GM10266 (cell line): Measurements from ENCODE around the gene CALHM5.

Experiments used
- DNase-seq: peaks from one replicate; pipeline ENCODE4 v3.0.0; 2012; ENCODE audit errors: extremely low spot score
- TF ChIP-seq, protein P1 (sequence below): IDR thresholded peaks from 2 replicates; pipeline ENCODE4 v1.5.1; 2012; ENCODE audit warnings: mild to moderate bottlenecking, low read depth; ENCODE audit not compliant: control insufficient read depth, insufficient read depth; ENCODE audit errors: missing control alignments

The CALHM5 gene

DNA sequence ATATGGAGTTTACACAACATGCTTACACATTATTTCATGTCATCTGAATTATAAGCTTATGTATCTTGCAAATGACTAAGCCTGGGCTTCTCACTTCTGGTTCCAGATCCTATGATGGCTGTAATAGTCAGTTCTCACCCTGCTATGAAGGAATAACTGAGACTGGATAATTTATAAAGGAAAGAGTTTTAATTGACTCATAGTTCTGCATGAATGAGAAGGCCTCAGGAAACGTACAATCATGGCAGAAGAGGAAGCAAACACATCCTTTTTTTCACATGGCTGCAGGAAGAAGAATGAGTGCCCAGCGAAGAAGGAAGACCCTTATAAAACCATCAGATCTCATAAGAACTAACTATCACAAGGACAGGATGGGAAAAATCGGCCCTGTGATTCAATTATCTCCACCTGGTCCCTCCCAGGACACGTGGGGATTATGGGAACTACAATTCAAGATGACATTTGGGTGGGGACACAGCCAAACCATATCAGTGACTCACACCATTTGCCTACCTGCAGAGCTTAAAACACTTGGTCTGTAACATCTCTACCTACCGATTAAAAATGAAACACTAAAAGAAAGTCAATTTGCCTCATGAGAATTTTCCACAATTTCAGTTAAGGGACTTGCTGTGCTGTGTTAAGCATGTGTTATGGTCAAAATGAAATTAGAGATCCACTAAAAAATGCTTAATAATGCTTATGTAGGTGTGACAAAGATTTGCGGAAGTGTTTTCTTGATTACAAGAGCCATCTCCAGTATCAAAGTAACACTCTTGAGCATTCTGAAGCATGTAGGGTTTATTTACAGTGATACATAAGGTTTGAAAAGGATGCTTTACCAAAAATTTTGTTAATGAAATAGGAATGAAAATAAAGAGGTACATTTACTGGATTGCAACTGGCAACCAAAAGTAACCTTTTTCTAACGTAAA lies 57.6 kb downstream of the CALHM5 start:
- DNase-seq: no peak
- TF ChIP-seq, protein P1, sequence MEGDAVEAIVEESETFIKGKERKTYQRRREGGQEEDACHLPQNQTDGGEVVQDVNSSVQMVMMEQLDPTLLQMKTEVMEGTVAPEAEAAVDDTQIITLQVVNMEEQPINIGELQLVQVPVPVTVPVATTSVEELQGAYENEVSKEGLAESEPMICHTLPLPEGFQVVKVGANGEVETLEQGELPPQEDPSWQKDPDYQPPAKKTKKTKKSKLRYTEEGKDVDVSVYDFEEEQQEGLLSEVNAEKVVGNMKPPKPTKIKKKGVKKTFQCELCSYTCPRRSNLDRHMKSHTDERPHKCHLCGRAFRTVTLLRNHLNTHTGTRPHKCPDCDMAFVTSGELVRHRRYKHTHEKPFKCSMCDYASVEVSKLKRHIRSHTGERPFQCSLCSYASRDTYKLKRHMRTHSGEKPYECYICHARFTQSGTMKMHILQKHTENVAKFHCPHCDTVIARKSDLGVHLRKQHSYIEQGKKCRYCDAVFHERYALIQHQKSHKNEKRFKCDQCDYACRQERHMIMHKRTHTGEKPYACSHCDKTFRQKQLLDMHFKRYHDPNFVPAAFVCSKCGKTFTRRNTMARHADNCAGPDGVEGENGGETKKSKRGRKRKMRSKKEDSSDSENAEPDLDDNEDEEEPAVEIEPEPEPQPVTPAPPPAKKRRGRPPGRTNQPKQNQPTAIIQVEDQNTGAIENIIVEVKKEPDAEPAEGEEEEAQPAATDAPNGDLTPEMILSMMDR: no peak

DNA sequence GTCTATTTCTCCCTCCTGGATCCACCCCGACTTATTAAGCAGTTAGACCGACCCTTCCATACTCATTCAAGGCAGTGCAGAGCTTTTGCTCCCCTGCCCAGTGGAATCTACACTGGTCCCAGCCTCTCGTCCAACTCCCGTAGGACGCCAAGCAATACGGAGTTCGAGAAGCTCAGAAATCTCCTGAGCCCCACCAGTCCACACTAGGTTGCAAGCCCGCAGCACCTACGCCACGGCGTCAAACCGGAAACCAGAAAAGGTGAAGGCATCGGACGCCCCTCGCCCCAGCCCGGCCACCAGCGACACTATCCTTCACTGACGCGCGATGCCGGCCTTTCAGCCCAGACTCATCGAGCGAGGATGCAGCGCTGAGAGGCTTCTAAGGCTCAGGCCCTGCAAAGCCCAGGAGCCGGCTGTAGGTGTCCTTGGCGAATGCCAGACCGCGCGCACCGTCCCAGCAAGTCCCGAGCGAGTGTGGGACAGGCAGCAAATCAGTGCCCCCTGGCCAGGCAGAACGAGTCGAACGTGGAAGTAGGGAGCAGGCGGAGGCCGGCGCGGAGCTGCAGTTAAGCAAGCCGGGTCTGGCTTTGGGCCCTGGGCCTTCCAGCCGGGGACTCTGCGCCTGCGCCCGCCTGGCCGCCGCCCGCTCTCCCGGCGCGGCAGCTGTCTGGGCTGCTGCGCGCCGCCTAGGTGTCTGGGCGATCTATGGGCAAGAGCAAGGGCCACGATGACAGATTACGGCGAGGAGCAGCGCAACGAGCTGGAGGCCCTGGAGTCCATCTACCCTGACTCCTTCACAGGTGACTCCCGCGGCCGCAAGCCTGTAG lies 59.6 kb downstream of the CALHM5 start, which contains the start of gene RWDD1:
TSS of gene RWDD1 (plus strand) at position 649 of the 827 bp plus-strand sequence. CDS start at position 728, 79 bp downstream.
- DNase-seq: peak; percentile 95
- TF ChIP-seq, protein P1: peak; percentile 18

DNA sequence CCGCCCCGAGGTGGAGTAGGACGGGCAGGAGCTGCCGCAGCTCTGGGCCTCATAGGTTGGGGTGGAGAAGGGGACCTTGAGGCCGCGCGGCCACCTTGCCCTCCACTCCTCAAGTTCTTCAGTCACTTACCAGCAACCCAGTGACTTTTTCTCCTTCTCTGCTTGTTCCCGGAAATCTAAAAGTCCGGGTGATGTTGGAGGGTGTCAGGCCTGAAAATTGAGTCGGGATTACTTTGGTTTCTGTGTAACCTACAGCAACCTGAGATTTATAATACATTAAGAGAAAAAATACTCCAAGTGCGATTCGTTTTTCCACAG lies 60.2 kb downstream of the CALHM5 start:
- TF ChIP-seq, protein P1: no peak
- DNase-seq: no peak

DNA sequence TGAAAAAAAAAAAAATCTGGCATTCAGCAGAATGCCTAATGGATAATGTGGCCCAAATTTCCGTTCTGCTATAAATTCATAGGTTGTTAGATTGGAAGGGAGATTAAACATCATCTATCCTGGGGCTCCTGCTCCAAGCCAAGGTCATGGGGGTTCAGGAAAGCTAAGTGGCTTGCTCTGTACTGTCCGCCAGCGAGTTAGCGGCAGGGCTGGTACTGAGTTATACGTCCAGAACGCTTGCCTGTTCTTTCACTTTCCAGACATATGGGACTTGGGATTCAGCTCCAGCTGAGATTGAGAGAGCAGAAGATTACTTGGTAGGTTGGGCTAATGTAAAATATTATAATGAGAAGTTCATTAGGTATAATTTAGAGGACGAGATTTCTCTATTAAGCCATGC lies 60.7 kb downstream of the CALHM5 start:
- TF ChIP-seq, protein P1: no peak
- peak; percentile 45 for DNase-seq
